Measurements from ENCODE around the gene PANK2. TPM values are rescaled to one million over a fixed set of nuclear protein-coding genes. Genes with fewer than 3 reads are reported as not detected.

The PANK2 gene
- total and polyA plus RNA-seq, 2 experiments from 2014 or later, result 36.1 to 72.0 TPM

DNA sequence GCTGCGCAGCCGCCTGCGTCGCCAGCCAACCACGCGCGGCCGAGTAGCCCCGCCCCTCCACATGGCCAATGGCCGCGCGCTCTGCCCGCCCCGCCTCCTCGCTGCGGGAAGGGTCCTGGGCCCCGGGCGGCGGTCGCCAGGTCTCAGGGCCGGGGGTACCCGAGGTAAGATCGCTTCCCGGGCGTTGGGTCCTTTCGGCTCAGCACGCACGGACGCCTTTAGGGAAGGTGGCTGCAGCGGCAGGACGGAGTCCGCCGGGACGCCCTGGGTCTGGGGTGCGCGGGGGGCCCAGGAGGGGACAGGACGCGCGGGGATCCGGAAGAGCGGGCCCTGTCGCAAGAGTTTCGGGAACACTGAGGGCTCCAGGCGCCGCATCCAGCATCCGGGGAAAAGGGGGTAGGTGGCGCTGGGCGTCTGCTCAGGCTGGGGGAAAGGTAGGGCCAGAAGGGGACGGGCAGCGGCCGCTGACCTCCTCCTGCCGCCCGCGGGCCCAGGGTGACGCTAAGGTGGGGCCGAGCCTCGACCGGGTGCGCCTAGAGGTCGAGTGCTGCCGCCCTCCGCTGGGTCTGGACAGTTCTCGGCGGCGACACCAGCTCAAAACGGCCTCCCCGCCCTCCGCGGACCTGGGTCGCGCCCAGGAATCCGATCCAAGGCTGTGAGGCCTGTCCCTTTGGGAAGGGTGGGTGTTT is 42.3 kb upstream of the PANK2 start, which contains the start of gene MAVS:
Gene MAVS, plus strand, starts transcription at position 95 of the 689 bp plus-strand sequence. CDS start 7,791 bp downstream, outside the sequence.
- Histone ChIP-seq H3K4me2 (peak within 1 kb of the TSS; percentile 95), H3K4me1 (ENCODE audit: insufficient read depth) (peaks cover 4% of the 10 kb centered on the region), H3K36me3 (ENCODE audit: insufficient read depth) (no peaks in the 10 kb centered on the region), H3K9me2 (ENCODE audit: insufficient read depth) (no peaks in the 10 kb centered on the region), H3K27ac (ENCODE audit: low read depth) (peak within 1 kb of the TSS; percentile 83), H3K4me3 (peak within 1 kb of the TSS; percentile 88), H3F3A (replicated peaks; ENCODE audit: low read depth) (peaks cover 6% of the 10 kb centered on the region; the same call in 1 of the 2 replicates), H3K27me3 (ENCODE audit: insufficient read depth) (no peaks in the 10 kb centered on the region), H2AFZ (peak within 1 kb of the TSS; percentile 95), H3K79me2 (replicated peaks; ENCODE audit: insufficient read depth) (no peaks in the 10 kb centered on the region; the same call in 1 of the 2 replicates), H4K20me1 (replicated peaks; ENCODE audit: insufficient read depth) (no peaks in the 10 kb centered on the region; the same call in 1 of the 2 replicates)
- Mint-ChIP-seq H3K4me3 (peak within 1 kb of the TSS; percentile 87), H3K27ac (peak within 1 kb of the TSS; percentile 52; the same call in 1 of the 2 replicates), H3K9me3 (no peaks in the 10 kb centered on the region), H3K4me1 (peaks cover 4% of the 10 kb centered on the region; the same call in 1 of the 3 replicates), H3K36me3 (ENCODE audit: low read depth) (no peaks in the 10 kb centered on the region), H3K27me3 (ENCODE audit: insufficient read depth, low read depth, poor library complexity) (peaks cover 14% of the 10 kb centered on the region)
- ATAC-seq (peak; percentile 94), DNase-seq (ENCODE audit: low spot score) (peak; percentile 95)
- TF ChIP-seq POLR2AphosphoS5 (IDR thresholded peaks at IDR 0.05; ENCODE audit: low read depth), result peak; percentile 98
- TF ChIP-seq, protein P1, sequence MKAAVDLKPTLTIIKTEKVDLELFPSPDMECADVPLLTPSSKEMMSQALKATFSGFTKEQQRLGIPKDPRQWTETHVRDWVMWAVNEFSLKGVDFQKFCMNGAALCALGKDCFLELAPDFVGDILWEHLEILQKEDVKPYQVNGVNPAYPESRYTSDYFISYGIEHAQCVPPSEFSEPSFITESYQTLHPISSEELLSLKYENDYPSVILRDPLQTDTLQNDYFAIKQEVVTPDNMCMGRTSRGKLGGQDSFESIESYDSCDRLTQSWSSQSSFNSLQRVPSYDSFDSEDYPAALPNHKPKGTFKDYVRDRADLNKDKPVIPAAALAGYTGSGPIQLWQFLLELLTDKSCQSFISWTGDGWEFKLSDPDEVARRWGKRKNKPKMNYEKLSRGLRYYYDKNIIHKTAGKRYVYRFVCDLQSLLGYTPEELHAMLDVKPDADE (IDR thresholded peaks at IDR 0.05), result peak; percentile 20; the same call in 1 of the 2 replicates
- no peak; a peak in 1 of 4 replicates for TF ChIP-seq CTCF (conservative IDR thresholded peaks at IDR 0.05; ENCODE audit: low read depth in 2 of 2)

- Mint-ChIP-seq H3K4me1 (peaks cover 4% of the 10 kb centered on the region; the same call in 1 of the 3 replicates), H3K4me3 (peak overlapping the region; percentile 87), H3K27ac (peak overlapping the region; percentile 52; the same call in 1 of the 2 replicates), H3K36me3 (ENCODE audit: low read depth) (0 out of 3 replicates have a peak, but pooled peaks cover 3% of the 10 kb centered on the region), H3K27me3 (ENCODE audit: insufficient read depth, low read depth, poor library complexity) (peaks cover 18% of the 10 kb centered on the region), H3K9me3 (no peaks in the 10 kb centered on the region)
- H3F3A ChIP-seq (replicated peaks; ENCODE audit: low read depth), result peaks cover 6% of the 10 kb centered on the region; the same call in 1 of the 2 replicates
- H3K27ac ChIP-seq (ENCODE audit: low read depth), result no peak overlapping the region
- H3K27me3 ChIP-seq (ENCODE audit: insufficient read depth), result no peaks in the 10 kb centered on the region
- 0 out of 2 replicates have a peak overlapping the region, but pooled peaks have one; percentile 91 for H2AFZ ChIP-seq
- peak overlapping the region; percentile 88 for H3K4me3 ChIP-seq
- H3K9me2 ChIP-seq (ENCODE audit: insufficient read depth), result no peaks in the 10 kb centered on the region
- peak overlapping the region; percentile 95 for H3K4me2 ChIP-seq
- peaks cover 4% of the 10 kb centered on the region for H3K4me1 ChIP-seq (ENCODE audit: insufficient read depth)
- no peaks in the 10 kb centered on the region for H3K36me3 ChIP-seq (ENCODE audit: insufficient read depth)
- no peaks in the 10 kb centered on the region; the same call in 1 of the 2 replicates for H3K79me2 ChIP-seq (replicated peaks; ENCODE audit: insufficient read depth)
- ATAC-seq (no peak), DNase-seq (ENCODE audit: low spot score) (no peak)
- no peaks in the 10 kb centered on the region; the same call in 1 of the 2 replicates for H4K20me1 ChIP-seq (replicated peaks; ENCODE audit: insufficient read depth)
- TF ChIP-seq ZNF331 (CRISPR knock-in tag; IDR thresholded peaks at IDR 0.05; ENCODE audit: low read depth) (no peak), EZH2 (IDR thresholded peaks at IDR 0.05; ENCODE audit: low read depth, unreplicated experiment) (no peak), CREB1 (CRISPR knock-in tag; IDR thresholded peaks at IDR 0.05; ENCODE audit: low read depth) (no peak), JUNB (IDR thresholded peaks at IDR 0.05; ENCODE audit: unreplicated experiment) (no peak), STAT1 (IDR thresholded peaks at IDR 0.05; ENCODE audit: unreplicated experiment) (no peak), REST (IDR thresholded peaks at IDR 0.05; ENCODE audit: unreplicated experiment) (no peak), NANOG (IDR thresholded peaks at IDR 0.05; ENCODE audit: borderline replicate concordance) (no peak)
- TF ChIP-seq, protein P1 (IDR thresholded peaks at IDR 0.05), result no peak
Observed at GRCh38 chr20:3847429-3847940, 41.7 kb upstream of the PANK2 start.

Data from GM23338 (cell line).